ENCODE data around the gene ARHGAP11B.
"Not testable (repeated sequence)": the region's sequence is repeated elsewhere in the genome, so short reads cannot be mapped to it uniquely, and the experiment has no call there.

The ARHGAP11B gene

DNA sequence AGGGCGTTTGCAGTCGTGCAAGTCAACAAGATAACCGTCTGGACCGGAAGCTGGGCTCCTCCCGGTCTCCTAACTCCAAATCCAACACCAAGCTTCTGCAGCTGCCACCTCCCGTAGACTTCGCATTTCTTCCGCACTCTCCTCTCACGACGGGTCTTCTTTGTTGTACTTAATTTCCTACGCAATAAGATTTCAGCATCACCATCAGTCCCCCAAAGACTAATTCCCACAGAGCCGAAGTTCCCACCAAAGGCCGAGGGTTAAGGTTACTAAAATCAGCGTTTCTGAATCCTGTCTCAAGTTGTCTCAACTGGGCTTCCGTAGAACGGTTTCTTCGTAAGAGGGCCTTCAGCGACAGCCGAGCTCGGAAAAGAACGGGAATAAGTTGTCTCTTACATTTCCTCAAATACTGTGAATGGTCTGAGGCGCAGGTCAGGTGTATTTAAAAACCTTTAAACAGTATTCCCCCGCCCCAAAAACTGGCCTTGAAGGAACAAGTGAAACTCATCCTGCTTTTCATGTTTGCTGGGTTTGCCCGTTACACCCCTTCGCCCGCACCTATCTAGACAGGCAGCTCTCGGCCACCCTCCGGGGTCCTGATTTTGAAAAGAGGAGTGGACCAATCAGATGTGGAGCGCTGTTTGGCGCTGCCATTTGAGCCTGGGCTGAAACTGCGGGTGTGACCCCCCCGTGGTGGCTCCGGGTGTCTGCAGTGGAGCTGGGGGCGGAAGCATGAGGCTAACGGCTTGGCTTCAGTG, at the start of gene ARHGAP11B:
Gene ARHGAP11B (plus strand): TSS at position 693 of the 758 bp plus-strand sequence.
- peak within 1 kb of the TSS; percentile 88 for H3K9ac ChIP-seq (ENCODE audit: low read depth, low read length)
- not testable (repeated sequence) for H3K36me3 ChIP-seq (ENCODE audit: insufficient read depth, low read length); H3K9me3 ChIP-seq (replicated peaks; ENCODE audit: low read length); H3K27me3 ChIP-seq (ENCODE audit: control insufficient read depth, insufficient read depth, low read length); H3K4me1 ChIP-seq (ENCODE audit: control insufficient read depth, insufficient read depth, low read length)
- H3K4me2 ChIP-seq (ENCODE audit: low read length) = peak within 1 kb of the TSS; percentile 76
- peak within 1 kb of the TSS; percentile 70 for H3K4me3 ChIP-seq (ENCODE audit: low read length)

DNA sequence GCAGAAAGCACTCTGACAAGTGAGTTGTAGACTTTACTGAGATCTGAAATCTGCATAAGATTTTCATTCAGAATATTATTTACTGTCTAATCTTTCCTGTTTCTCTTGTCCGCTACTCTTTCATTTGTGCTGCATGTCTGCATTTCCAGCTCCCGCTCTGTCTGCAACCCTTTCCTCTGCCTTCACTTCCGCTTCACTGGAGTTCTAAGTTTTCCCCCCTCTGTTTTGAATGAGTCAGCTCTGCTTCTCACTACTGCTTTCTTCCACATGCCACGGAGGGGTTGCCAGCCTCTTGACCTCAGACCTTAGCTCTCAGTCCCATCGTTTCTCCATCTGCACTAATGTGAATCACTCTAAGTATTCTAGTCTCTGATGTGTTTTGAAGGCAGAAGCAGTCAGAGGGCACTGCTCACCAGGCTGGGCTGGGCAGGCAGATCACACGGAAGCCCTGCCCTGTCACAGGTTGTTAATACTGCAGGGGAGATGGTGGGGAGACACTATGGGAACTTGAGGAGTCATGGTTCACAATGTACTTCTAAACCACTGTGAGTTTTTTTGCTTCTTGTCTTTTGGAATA, 46.4 kb upstream of the ARHGAP11B start:
- not testable (repeated sequence) for H3K9me3 ChIP-seq (replicated peaks; ENCODE audit: low read length); H3K36me3 ChIP-seq (ENCODE audit: insufficient read depth, low read length); H3K4me2 ChIP-seq (ENCODE audit: low read length); H3K9ac ChIP-seq (ENCODE audit: low read depth, low read length); H3K4me3 ChIP-seq (ENCODE audit: low read length); H3K4me1 ChIP-seq (ENCODE audit: control insufficient read depth, insufficient read depth, low read length); H3K27me3 ChIP-seq (ENCODE audit: control insufficient read depth, insufficient read depth, low read length)

DNA sequence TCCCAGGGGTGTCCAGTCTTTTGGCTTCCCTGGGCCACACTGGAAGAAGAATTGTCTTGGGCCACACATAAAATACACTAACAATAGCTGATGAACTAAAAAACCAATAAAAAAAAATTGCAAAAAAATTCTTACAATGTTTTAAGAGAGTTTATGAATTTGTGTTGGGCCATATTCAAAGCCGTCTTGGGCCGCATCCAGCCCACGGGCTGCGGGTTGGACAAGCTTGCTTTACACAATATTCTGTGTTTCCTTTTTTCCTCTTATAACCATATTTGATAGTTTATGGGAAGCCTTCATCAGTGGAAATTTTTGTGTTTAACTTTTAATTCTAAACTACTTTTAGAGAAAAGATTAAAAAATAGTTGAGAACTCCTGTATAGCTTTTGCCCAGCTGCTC, 45.2 kb upstream of the ARHGAP11B start:
- not testable (repeated sequence) for H3K9me3 ChIP-seq (replicated peaks; ENCODE audit: low read length); H3K4me1 ChIP-seq (ENCODE audit: control insufficient read depth, insufficient read depth, low read length); H3K4me2 ChIP-seq (ENCODE audit: low read length); H3K36me3 ChIP-seq (ENCODE audit: insufficient read depth, low read length); H3K9ac ChIP-seq (ENCODE audit: low read depth, low read length); H3K4me3 ChIP-seq (ENCODE audit: low read length); H3K27me3 ChIP-seq (ENCODE audit: control insufficient read depth, insufficient read depth, low read length)

DNA sequence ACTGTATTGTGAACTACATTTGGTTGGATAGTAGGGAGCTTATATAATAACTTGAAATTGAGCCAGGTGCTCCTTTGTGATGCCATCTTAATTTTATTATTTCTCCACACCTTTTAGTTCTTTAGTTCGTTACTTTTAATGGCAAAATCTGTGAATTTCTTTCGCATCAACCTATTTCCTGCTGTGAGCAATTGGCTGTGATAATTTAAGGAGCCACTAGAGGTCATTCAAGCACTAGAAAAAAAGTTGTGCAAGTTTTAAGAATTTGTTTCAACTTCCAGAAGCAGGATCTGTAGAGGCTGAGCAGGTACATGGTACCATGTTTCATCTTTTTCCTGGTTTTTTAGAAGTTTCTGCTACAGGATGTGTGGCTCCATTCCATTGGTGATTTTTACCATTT, 27.0 kb upstream of the ARHGAP11B start:
- H3K27me3 ChIP-seq (ENCODE audit: control insufficient read depth, insufficient read depth, low read length); H3K9me3 ChIP-seq (replicated peaks; ENCODE audit: low read length); H3K36me3 ChIP-seq (ENCODE audit: insufficient read depth, low read length); H3K4me1 ChIP-seq (ENCODE audit: control insufficient read depth, insufficient read depth, low read length); H3K4me2 ChIP-seq (ENCODE audit: low read length); H3K4me3 ChIP-seq (ENCODE audit: low read length); H3K9ac ChIP-seq (ENCODE audit: low read depth, low read length): not testable (repeated sequence)

DNA sequence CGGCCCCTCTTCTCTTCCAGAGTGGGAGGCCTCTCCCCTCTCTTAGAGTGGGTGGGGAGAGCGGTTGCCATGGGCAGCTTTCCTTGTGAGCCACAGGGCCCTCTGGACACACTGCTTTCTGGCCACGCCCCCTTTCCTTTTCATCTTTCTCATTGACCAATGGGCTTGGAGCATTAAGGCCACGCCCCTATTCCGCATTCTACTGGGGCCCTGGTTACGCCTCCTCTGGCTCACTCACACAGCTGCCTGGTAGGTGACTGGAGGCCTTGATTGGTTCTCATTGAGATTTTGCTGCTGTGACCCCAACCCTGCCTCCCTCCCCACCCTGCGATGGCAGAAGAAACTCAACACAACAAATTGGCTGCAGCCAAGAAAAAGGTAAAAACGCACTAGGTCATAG, 22.1 kb upstream of the ARHGAP11B start, which contains the start of gene GOLGA8H:
Gene GOLGA8H (plus strand): TSS at position 233 of the 400 bp plus-strand sequence. CDS start 98 bp downstream, at position 331.
- H3K9me3 ChIP-seq (replicated peaks; ENCODE audit: low read length); H3K9ac ChIP-seq (ENCODE audit: low read depth, low read length); H3K27me3 ChIP-seq (ENCODE audit: control insufficient read depth, insufficient read depth, low read length); H3K36me3 ChIP-seq (ENCODE audit: insufficient read depth, low read length); H3K4me1 ChIP-seq (ENCODE audit: control insufficient read depth, insufficient read depth, low read length); H3K4me2 ChIP-seq (ENCODE audit: low read length); H3K4me3 ChIP-seq (ENCODE audit: low read length): not testable (repeated sequence)

DNA sequence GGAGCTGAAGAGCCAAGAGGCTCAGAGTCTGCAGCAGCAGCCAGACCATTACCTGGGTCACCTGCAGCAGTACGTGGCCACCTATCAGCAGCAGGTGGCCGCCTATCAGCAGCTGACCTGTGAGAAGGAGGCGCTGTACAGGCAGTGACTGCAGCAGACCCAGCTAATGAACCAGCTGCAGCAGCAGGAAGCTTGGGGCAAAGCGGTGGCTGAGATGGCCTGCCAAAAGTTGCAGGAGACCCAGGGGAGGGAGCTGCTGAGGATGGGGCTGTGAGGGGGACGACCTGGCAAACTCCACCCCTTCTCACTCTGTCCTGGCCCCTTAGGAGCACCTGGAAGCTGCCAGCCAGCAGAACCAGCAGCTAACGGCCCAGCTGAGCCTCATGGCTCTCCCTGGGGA, 13.7 kb upstream of the ARHGAP11B start:
- not testable (repeated sequence) for H3K9me3 ChIP-seq (replicated peaks; ENCODE audit: low read length); H3K27me3 ChIP-seq (ENCODE audit: control insufficient read depth, insufficient read depth, low read length); H3K4me3 ChIP-seq (ENCODE audit: low read length); H3K36me3 ChIP-seq (ENCODE audit: insufficient read depth, low read length); H3K4me2 ChIP-seq (ENCODE audit: low read length); H3K9ac ChIP-seq (ENCODE audit: low read depth, low read length); H3K4me1 ChIP-seq (ENCODE audit: control insufficient read depth, insufficient read depth, low read length)

DNA sequence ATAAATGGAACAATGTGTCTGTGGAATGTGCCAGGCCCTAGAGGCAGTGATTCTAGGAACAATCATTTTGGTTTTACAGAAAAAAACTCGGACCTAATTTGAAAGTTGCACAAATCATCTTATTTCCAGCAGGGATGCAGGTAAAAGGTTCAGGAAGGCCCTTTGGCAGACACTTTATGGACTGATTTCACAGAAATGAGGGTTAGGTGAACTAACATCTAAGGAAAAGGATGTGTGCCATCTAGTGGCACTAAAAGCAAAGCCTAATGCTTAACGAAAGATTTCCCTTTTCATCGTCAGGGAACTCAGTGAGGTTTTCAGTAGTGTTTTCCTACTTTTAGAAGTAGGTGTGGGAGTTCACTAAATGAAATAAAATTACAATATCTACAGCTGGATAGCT, 4.6 kb upstream of the ARHGAP11B start:
- H3K9me3 ChIP-seq (replicated peaks; ENCODE audit: low read length); H3K36me3 ChIP-seq (ENCODE audit: insufficient read depth, low read length); H3K9ac ChIP-seq (ENCODE audit: low read depth, low read length); H3K4me2 ChIP-seq (ENCODE audit: low read length); H3K4me3 ChIP-seq (ENCODE audit: low read length); H3K4me1 ChIP-seq (ENCODE audit: control insufficient read depth, insufficient read depth, low read length); H3K27me3 ChIP-seq (ENCODE audit: control insufficient read depth, insufficient read depth, low read length): not testable (repeated sequence)

DNA sequence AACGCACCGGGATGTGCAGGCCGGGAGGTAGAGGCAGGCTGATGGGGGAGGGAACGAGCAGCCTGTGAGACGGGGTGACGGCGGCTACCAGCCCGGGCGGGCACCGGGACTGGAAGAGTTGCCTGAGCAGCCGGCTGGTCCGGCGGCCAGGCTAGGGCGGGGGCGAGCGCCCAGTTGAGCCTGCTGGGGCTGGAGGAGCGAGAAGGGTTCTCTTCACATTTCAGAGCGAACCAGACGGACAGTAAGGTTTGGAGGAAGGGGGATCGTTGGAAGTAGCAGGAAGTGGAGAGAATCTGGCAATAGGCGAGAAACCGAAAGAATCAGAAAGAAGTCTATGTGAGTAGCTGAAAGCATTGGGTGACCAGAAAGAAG, 252 bp downstream of the ARHGAP11B start:
- Histone ChIP-seq H3K4me3 (ENCODE audit: low read length) (peak overlapping the region; percentile 70), H3K9ac (ENCODE audit: low read depth, low read length) (peak overlapping the region; percentile 88), H3K4me2 (ENCODE audit: low read length) (peak overlapping the region; percentile 76)
- not testable (repeated sequence) for H3K36me3 ChIP-seq (ENCODE audit: insufficient read depth, low read length); H3K9me3 ChIP-seq (replicated peaks; ENCODE audit: low read length); H3K4me1 ChIP-seq (ENCODE audit: control insufficient read depth, insufficient read depth, low read length); H3K27me3 ChIP-seq (ENCODE audit: control insufficient read depth, insufficient read depth, low read length)

DNA sequence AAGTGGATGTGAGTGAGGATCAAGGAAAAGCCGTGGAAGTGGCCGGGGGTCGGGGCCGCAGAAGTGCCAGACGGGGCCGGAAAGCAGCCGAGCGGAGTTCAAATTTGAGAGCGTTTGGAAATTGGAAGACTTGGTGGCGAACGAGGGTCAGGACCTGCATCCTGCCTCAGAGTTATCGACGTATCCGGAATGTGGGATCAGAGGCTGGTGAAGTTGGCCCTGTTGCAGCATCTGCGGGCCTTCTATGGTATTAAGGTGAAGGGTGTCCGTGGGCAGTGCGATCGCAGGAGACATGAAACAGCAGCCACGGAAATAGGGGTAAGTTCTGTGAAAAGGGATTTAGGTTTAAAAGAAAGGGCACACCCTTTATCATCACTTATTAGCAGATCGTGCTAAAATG, 704 bp downstream of the ARHGAP11B start:
- H3K4me1 ChIP-seq (ENCODE audit: control insufficient read depth, insufficient read depth, low read length); H3K9me3 ChIP-seq (replicated peaks; ENCODE audit: low read length); H3K27me3 ChIP-seq (ENCODE audit: control insufficient read depth, insufficient read depth, low read length); H3K36me3 ChIP-seq (ENCODE audit: insufficient read depth, low read length): not testable (repeated sequence)
- peak overlapping the region; percentile 70 for H3K4me3 ChIP-seq (ENCODE audit: low read length)
- peak overlapping the region; percentile 76 for H3K4me2 ChIP-seq (ENCODE audit: low read length)
- H3K9ac ChIP-seq (ENCODE audit: low read depth, low read length) = peak overlapping the region; percentile 88

DNA sequence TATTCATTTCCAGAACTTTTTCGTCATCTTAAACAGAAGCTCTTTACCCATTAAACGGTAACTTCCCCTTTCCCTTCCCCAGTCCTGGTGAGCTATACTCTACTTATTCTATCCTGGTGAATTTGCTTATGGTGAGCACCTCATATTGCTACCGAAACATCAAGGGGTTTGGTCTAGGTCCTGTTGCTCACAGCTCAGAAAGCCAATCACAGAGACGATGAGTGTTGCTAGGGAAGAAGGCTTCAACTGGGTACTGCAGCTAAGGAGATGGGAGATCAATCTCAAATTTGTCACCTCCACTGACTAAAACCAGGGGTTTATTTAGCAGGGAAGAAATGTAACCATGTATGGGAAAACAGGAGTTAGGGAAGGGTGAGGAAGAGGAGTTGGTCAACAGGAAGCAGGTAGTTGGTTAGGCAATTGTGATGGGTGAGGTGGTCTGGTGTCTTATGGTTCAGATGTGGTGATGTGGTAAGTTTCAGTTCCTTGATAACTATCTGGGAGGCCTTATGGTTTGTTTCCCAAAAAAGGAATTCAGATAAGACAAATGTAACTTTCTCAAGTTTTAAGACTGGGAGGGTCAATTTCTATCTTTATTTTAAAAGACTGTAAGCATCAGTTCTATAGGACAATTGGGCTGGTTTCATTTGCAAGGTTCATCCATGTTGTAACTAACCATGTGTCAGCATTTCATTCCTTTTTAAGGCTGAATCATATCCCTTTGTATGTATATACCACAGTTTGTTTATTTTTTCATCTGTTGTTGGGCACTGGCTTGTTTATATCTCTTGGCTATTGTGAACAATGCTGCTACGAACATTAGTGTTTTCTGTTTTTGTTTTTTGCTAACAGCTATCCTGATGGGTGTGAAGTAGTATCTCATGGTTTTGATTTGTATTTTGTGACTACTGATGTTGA, 24.3 kb downstream of the ARHGAP11B start:
- no peak overlapping the region for H3K4me3 ChIP-seq (ENCODE audit: low read length)
- H3K4me1 ChIP-seq (ENCODE audit: control insufficient read depth, insufficient read depth, low read length) = no peaks in the 10 kb centered on the region
- H3K27me3 ChIP-seq (ENCODE audit: control insufficient read depth, insufficient read depth, low read length) = no peaks in the 10 kb centered on the region
- H3K36me3 ChIP-seq (ENCODE audit: insufficient read depth, low read length) = peaks cover 15% of the 10 kb centered on the region
- no peak overlapping the region for H3K4me2 ChIP-seq (ENCODE audit: low read length)
- no peaks in the 10 kb centered on the region for H3K9me3 ChIP-seq (replicated peaks; ENCODE audit: low read length)
- no peak overlapping the region for H3K9ac ChIP-seq (ENCODE audit: low read depth, low read length)

DNA sequence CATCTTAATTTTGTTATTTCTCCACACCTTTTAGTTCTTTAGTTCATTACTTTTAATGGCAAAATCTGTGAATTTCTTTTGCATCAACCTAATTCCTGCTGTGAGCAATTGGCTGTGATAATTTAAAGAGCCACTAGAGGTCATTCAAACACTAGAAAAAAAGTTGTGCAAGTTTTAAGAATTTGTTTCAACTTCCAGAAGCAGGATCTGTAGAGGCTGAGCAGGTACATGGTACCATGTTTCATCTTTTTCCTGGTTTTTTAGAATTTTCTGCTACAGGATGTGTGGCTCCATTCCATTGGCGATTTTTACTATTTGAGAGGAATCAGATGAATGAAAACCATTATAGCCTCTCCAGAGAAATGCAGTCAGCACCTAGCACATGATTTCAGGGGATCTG, 35.2 kb downstream of the ARHGAP11B start:
- not testable (repeated sequence) for H3K4me2 ChIP-seq (ENCODE audit: low read length); H3K9ac ChIP-seq (ENCODE audit: low read depth, low read length); H3K36me3 ChIP-seq (ENCODE audit: insufficient read depth, low read length); H3K9me3 ChIP-seq (replicated peaks; ENCODE audit: low read length); H3K4me3 ChIP-seq (ENCODE audit: low read length); H3K4me1 ChIP-seq (ENCODE audit: control insufficient read depth, insufficient read depth, low read length); H3K27me3 ChIP-seq (ENCODE audit: control insufficient read depth, insufficient read depth, low read length)
